RWPE1 (cell line): ENCODE data around the gene CSNK1G2.
A peak's percentile ranks its signal among the peaks of the same experiment; 100 is the strongest.

Experiments
- CTCF ChIA-PET: fragments of 350-600 bp; sonication (Branson Sonifier 250); formaldehyde crosslinking; extraction: SDS; loops from one replicate; lab custom pipeline; 2021; lab: Yijun Ruan, JAX
- POLR2A ChIA-PET: fragments of 400-600 bp; formaldehyde crosslinking; extraction: SDS; loops from one replicate; lab custom pipeline; 2020; ENCODE audit warnings: antibody characterized with exemption; ENCODE audit not compliant: low non-redundant PET; lab: Yijun Ruan, JAX
- DNase-seq: peaks from one replicate; pipeline ENCODE4 v3.0.0; 2012; ENCODE audit warnings: low spot score
- H3K27ac ChIP-seq: fragments of 450-650 bp; 2 replicates; pipeline ENCODE4 v1.5.1; 2017
- TF ChIP-seq, protein P1 (sequence below): fragments of 450-650 bp; conservative IDR thresholded peaks from 2 replicates; pipeline ENCODE4 v1.5.1; 2017; ENCODE audit warnings: low read depth, mild to moderate bottlenecking

Gene CSNK1G2

DNA sequence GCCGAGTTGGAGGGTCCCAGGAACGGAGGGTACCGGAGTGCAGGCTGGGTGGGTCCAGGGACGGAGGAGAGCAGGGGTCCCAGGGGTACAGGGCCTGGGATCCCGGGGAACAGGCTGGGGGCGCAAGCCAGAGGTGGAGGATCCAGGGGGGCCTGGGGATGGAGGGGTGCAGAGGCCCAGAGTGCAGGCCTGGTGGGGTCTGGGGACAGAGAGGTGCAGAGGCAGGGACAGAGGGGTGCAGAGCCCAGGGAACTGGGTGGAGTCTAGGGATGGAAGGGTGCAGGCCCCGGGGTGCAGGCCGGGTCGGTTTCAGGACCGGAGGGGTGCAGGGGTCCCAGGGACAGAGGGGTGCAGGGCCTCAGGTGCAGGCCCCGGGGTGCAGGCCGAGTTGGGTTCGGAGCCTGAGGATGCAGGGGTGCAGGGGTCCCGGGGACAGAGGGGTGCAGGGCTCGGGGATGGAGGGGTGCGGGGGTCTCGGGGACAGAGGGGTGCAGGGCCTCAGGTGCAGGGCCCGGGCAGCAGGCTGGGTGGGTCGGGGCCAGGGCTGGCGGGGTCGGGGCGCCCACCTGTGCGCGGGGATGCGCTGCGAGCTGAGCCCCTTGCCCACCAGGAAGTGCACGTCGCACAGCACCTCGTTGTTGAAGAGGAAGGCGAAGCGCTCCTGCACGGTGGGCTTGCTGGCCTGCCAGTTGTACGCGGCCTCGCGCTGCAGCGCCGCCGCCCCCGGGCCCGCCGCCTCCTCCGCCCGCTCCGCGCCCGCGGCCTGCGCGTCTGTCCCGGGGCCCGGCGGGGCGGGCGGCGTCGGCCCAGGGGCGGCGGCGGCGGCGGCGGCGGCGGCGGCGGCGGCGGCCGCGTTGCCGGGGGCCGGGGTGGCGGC is 74.0 kb downstream of the CSNK1G2 start:
- CTCF ChIA-PET: no interaction called here
- DNase-seq: peak; percentile 50
- peak overlapping the region; percentile 78 for H3K27ac ChIP-seq
- TF ChIP-seq, protein P1, sequence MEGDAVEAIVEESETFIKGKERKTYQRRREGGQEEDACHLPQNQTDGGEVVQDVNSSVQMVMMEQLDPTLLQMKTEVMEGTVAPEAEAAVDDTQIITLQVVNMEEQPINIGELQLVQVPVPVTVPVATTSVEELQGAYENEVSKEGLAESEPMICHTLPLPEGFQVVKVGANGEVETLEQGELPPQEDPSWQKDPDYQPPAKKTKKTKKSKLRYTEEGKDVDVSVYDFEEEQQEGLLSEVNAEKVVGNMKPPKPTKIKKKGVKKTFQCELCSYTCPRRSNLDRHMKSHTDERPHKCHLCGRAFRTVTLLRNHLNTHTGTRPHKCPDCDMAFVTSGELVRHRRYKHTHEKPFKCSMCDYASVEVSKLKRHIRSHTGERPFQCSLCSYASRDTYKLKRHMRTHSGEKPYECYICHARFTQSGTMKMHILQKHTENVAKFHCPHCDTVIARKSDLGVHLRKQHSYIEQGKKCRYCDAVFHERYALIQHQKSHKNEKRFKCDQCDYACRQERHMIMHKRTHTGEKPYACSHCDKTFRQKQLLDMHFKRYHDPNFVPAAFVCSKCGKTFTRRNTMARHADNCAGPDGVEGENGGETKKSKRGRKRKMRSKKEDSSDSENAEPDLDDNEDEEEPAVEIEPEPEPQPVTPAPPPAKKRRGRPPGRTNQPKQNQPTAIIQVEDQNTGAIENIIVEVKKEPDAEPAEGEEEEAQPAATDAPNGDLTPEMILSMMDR: no peak
- POLR2A ChIA-PET: no interaction called here

GRCh38 chr19:2015608-2015950 is 74.6 kb downstream of the CSNK1G2 start, which contains the start of gene BTBD2:
BTBD2 (minus strand) TSS chr19:2015714; CDS start chr19:2015703, 11 bp downstream.
- ChIA-PET CTCF (no interaction called here), POLR2A (no interaction called here)
- DNase-seq: peak; percentile 59
- peak within 1 kb of the TSS; percentile 79 for H3K27ac ChIP-seq
- TF ChIP-seq, protein P1: no peak

DNA sequence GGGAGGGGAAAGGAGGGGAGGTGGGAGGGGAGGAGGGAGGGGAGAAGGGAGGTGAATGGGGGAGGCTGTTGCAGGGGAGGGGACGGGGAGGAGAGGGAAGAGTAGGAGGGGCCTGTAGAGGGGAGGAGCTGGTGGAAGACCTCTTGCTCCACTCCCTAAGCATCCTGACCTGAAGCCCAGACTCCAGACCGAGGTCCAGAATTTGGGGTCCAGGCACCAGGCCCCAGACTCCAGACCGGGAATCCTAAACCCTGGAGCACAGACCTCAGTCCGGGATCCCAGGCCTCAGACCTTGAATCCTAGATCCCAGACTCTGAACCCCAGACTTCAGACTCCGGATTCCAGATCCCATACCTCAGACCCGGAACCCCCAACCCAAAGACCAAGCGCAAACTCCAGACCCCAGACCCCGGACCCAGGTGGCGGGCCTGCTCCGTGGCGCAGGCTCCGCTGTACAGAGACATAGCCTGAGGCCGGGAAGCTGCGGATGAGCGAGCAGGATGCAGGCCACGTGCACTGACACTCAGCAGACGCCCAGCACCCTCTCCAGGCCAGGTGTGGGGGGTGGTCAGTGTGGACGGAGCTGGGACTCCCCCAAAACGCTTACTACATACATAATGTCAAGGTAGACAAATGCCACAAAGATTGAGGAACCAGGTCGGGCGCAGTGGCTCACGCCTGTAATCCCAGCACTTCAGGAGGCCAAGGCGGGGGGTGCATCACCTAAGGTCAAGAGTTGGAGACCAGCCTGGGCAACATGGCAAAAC is 75.3 kb downstream of the CSNK1G2 start:
- CTCF ChIA-PET: no interaction called here
- peak overlapping the region; percentile 79 for H3K27ac ChIP-seq
- TF ChIP-seq, protein P1: no peak
- POLR2A ChIA-PET: no interaction called here
- peak; percentile 87 for DNase-seq

DNA sequence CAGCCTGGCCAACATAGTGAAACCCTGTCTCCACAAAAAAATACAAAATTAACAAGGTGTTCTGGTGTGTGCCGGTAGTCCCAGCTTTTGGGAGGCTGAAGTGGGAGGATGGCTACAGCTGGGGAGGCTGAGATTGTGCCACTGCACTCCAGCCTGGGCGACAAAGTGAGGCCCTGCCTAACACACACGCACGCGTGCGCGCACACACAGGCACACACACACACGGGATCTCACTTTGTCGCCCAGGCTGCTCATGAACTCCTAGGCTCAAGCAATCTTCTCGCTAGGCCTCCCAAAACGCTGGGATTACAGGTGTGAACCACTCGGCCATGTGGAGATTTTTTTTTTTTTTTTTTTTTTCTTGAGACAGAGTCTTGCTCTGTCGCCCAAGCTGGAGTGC is 77.8 kb downstream of the CSNK1G2 start:
- ChIA-PET POLR2A (no interaction called here), CTCF (interaction anchor here (0.6 to 1.7 kb wide), 8 partner anchors 9 to 89 kb away, joined by 4 to 12 read pairs (median 5); no protein-coding TSS in a partner anchor)
- TF ChIP-seq, protein P1: no peak
- H3K27ac ChIP-seq: peak overlapping the region; percentile 17
- no peak for DNase-seq

GRCh38 chr19:2021453-2022140 is 80.6 kb downstream of the CSNK1G2 start:
- TF ChIP-seq, protein P1: no peak
- ChIA-PET POLR2A (no interaction called here), CTCF (interaction anchor here (0.7 kb wide), 1 partner anchor 14 kb away, joined by 5 read pairs; no protein-coding TSS in a partner anchor)
- DNase-seq: no peak
- H3K27ac ChIP-seq: peak overlapping the region; percentile 24

DNA sequence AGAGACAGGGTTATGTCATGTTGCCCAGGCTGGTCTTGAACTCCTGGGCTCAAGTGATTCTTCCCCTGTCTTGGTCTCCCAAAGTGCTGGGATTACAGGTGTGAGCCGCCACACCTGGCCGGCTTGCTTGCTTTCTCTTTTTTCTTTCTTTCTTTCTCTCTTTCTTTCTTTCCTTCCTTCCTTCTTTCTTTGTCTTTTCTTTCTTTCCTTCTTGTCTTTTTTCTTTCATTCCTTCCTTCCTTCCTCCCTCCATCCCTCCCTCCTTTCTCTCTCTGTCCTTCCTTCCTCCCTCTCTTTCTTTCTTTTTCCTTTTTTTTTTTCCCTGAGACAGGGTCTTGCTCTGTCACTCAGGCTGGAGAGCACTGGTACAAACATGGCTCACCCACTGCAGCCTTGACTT is 81.3 kb downstream of the CSNK1G2 start:
- POLR2A ChIA-PET: no interaction called here
- TF ChIP-seq, protein P1: no peak
- no peak for DNase-seq
- CTCF ChIA-PET: interaction anchor here (1.0 kb wide), 1 partner anchor 48 kb away, joined by 4 read pairs; no protein-coding TSS in a partner anchor
- H3K27ac ChIP-seq: peak overlapping the region; percentile 24
